OCI-LY7 (cell line): ENCODE results near the gene TM7SF2.

Source experiments
- CTCF ChIP-seq: fragments of 200-600 bp; sonication (generic); conservative IDR thresholded peaks from 2 replicates; pipeline ENCODE4 v1.5.1; 2014; ENCODE audit warnings: mild to moderate bottlenecking, antibody characterized with exemption, low read length, moderate library complexity, mixed read lengths
- EZH2phosphoT487 ChIP-seq: fragments of 200-600 bp; sonication (generic); IDR thresholded peaks from 2 replicates; pipeline ENCODE4 v1.6.1; 2018; ENCODE audit warnings: low read depth, borderline replicate concordance, mild to moderate bottlenecking, mixed run types, antibody characterized with exemption, low read length, moderate library complexity, mixed read lengths

GRCh38 chr11:65128182-65129145 is 16.8 kb downstream of the TM7SF2 start:
- TF ChIP-seq CTCF, result no peak
- TF ChIP-seq EZH2phosphoT487, result no peak
